H9 (cell line): Measurements from ENCODE around the gene ACAP3. TPM values are rescaled to one million over a fixed set of nuclear protein-coding genes. Genes with fewer than 3 reads are reported as not detected.

Experiments used
- DNase-seq: peaks from one replicate; pipeline ENCODE4 v3.0.0-alpha.2; 2017
- H2AFZ ChIP-seq: one replicate; pipeline ENCODE4 v1.6.1; 2013; ENCODE audit warnings: mild to moderate bottlenecking, low read length, control low read depth, moderate library complexity
- H2AK5ac ChIP-seq: 2 replicates; pipeline ENCODE4 v1.6.1; 2013; ENCODE audit warnings: low read length, control low read depth, mixed read lengths; ENCODE audit not compliant: insufficient read length
- H2BK120ac ChIP-seq: one replicate; pipeline ENCODE4 v1.6.1; 2013; ENCODE audit warnings: low read depth, mild to moderate bottlenecking, low read length, control low read depth, inconsistent platforms; ENCODE audit not compliant: poor library complexity, severe bottlenecking
- H2BK12ac ChIP-seq: 2 replicates; pipeline ENCODE4 v1.6.1; 2013; ENCODE audit warnings: low read length, control low read depth, mixed read lengths, low read depth; ENCODE audit not compliant: insufficient read length
- H2BK15ac ChIP-seq: 2 replicates; pipeline ENCODE4 v1.6.1; 2013; ENCODE audit warnings: low read depth, low read length, control low read depth
- H2BK20ac ChIP-seq: one replicate; pipeline ENCODE4 v1.6.1; 2013; ENCODE audit warnings: low read depth, mild to moderate bottlenecking, low read length, control low read depth, inconsistent platforms; ENCODE audit not compliant: poor library complexity, severe bottlenecking
- H2BK5ac ChIP-seq: 2 replicates; pipeline ENCODE4 v1.6.1; 2013; ENCODE audit warnings: low read length, control low read depth, mixed read lengths; ENCODE audit not compliant: insufficient read length
- H3K14ac ChIP-seq: 2 replicates; pipeline ENCODE4 v1.6.1; 2013; ENCODE audit warnings: low read length, control low read depth; ENCODE audit not compliant: insufficient read depth
- H3K18ac ChIP-seq: 2 replicates; pipeline ENCODE4 v1.6.1; 2013; ENCODE audit warnings: low read depth, mild to moderate bottlenecking, mixed read lengths, low read length, control low read depth; ENCODE audit not compliant: insufficient read length
- H3K23ac ChIP-seq: 2 replicates; pipeline ENCODE4 v1.6.1; 2013; ENCODE audit warnings: low read length, control low read depth, mixed read lengths, low read depth; ENCODE audit not compliant: insufficient read length
- H3K23me2 ChIP-seq: 2 replicates; pipeline ENCODE4 v1.6.1; 2013; ENCODE audit warnings: low read depth, mild to moderate bottlenecking, mixed read lengths, low read length, control low read depth; ENCODE audit not compliant: insufficient read length, poor library complexity, severe bottlenecking
- H3K27ac ChIP-seq: 2 replicates; pipeline ENCODE4 v1.5.1; 2013; ENCODE audit warnings: low read length, control low read depth, mixed read lengths, low read depth; ENCODE audit not compliant: insufficient read length
- H3K27me3 ChIP-seq: 2 replicates; pipeline ENCODE4 v1.6.1; 2013; ENCODE audit warnings: low read length, control low read depth, inconsistent platforms; ENCODE audit not compliant: insufficient read depth
- H3K4ac ChIP-seq: 2 replicates; pipeline ENCODE4 v1.6.1; 2013; ENCODE audit warnings: low read depth, mild to moderate bottlenecking, control low read depth, inconsistent platforms, low read length, moderate library complexity
- H3K4me1 ChIP-seq: 2 replicates; pipeline ENCODE4 v1.6.1; 2013; ENCODE audit warnings: low read length, control low read depth, inconsistent platforms; ENCODE audit not compliant: insufficient read depth
- H3K4me2 ChIP-seq: 2 replicates; pipeline ENCODE4 v1.6.1; 2013; ENCODE audit warnings: low read length, control low read depth, mixed read lengths; ENCODE audit not compliant: insufficient read length, insufficient read depth
- H3K56ac ChIP-seq: 2 replicates; pipeline ENCODE4 v1.6.1; 2013; ENCODE audit warnings: low read depth, mild to moderate bottlenecking, mixed read lengths, low read length, control low read depth; ENCODE audit not compliant: insufficient read length
- H3K79me1 ChIP-seq: 2 replicates; pipeline ENCODE4 v1.6.1; 2013; ENCODE audit warnings: low read depth, mild to moderate bottlenecking, moderate library complexity, low read length, control low read depth, inconsistent platforms; ENCODE audit not compliant: insufficient read depth, poor library complexity, severe bottlenecking
- H3K79me2 ChIP-seq: 2 replicates; pipeline ENCODE4 v1.6.1; 2013; ENCODE audit warnings: low read length, control low read depth, inconsistent platforms; ENCODE audit not compliant: insufficient read depth
- H3K9ac ChIP-seq: 2 replicates; pipeline ENCODE4 v1.6.1; 2013; ENCODE audit warnings: low read length, control low read depth, mixed read lengths; ENCODE audit not compliant: insufficient read length; ENCODE audit errors: extremely low read depth
- H3K9me3 ChIP-seq: one replicate; pipeline ENCODE4 v1.6.1; 2013; ENCODE audit warnings: low read depth, low read length, inconsistent platforms; ENCODE audit not compliant: control insufficient read depth
- H3T11ph ChIP-seq: one replicate; pipeline ENCODE4 v1.6.1; 2013; ENCODE audit warnings: mild to moderate bottlenecking, low read length, control low read depth, inconsistent platforms
- H4K20me1 ChIP-seq: one replicate; pipeline ENCODE4 v1.6.1; 2013; ENCODE audit not compliant: control insufficient read depth, insufficient read length, insufficient read depth
- H4K5ac ChIP-seq: 2 replicates; pipeline ENCODE4 v1.6.1; 2013; ENCODE audit warnings: low read depth, mild to moderate bottlenecking, mixed read lengths, low read length, control low read depth; ENCODE audit not compliant: insufficient read length
- H4K8ac ChIP-seq: replicated peaks from 2 replicates; pipeline ENCODE4 v1.6.1; 2013; ENCODE audit warnings: low read length, control low read depth, mixed read lengths, low read depth; ENCODE audit not compliant: insufficient read length
- H4K91ac ChIP-seq: 2 replicates; pipeline ENCODE4 v1.6.1; 2013; ENCODE audit warnings: low read depth, mild to moderate bottlenecking, moderate library complexity, mixed read lengths, low read length, control low read depth; ENCODE audit not compliant: insufficient read length
- H3K27ac Mint-ChIP-seq, 3 experiments: 2 replicates in 2 of 3; 3 replicates in 1 of 3; pipeline ENCODE4 v1.8.0; 2020 to 2021; ENCODE audit warnings: mixed read lengths in 3 of 3, mild to moderate bottlenecking in 1 of 3, moderate library complexity in 1 of 3
- H3K27me3 Mint-ChIP-seq: 2 replicates; pipeline ENCODE4 v1.8.0; 2021; ENCODE audit warnings: low read depth, mild to moderate bottlenecking, moderate library complexity, mixed read lengths
- H3K36me3 Mint-ChIP-seq, 3 experiments: 2 replicates in 2 of 3; 3 replicates in 1 of 3; pipeline ENCODE4 v1.8.0; 2020 to 2021; ENCODE audit warnings: low read depth in 3 of 3, mixed read lengths in 3 of 3; ENCODE audit not compliant: insufficient read depth in 1 of 3
- H3K4me1 Mint-ChIP-seq, 2 experiments: 2 replicates each; pipeline ENCODE4 v1.8.0; 2020; ENCODE audit warnings: mixed read lengths in 2 of 2
- H3K4me3 Mint-ChIP-seq, 2 experiments: 2 replicates in 1 of 2; 3 replicates in 1 of 2; pipeline ENCODE4 v1.8.0; 2020 to 2021; ENCODE audit warnings: mild to moderate bottlenecking in 2 of 2, mixed read lengths in 2 of 2, moderate library complexity in 1 of 2
- H3K9me3 Mint-ChIP-seq, 2 experiments: 2 replicates in 1 of 2; 3 replicates in 1 of 2; pipeline ENCODE4 v1.8.0; 2020; ENCODE audit warnings: mild to moderate bottlenecking in 2 of 2, mixed read lengths in 2 of 2, moderate library complexity in 1 of 2
- CTCF ChIP-seq: fragments of 200-600 bp; sonication (generic); conservative IDR thresholded peaks from 3 replicates; pipeline ENCODE4 v1.8.0; 2021; ENCODE audit warnings: antibody characterized with exemption, mild to moderate bottlenecking
- WGBS: extraction: QIAGEN DNeasy Blood & Tissue Kit; methylation state at CpG from one replicate; pipeline ENCODE4 v1.1.7; 2013; ENCODE audit warnings: missing lambda C conversion rate, low lambda C conversion rate, mixed read lengths; ENCODE audit not compliant: insufficient read length; ENCODE audit errors: extremely low coverage; 5-methylcytosine and 5-hydroxymethylcytosine counted together
- total RNA-seq: library from RNA; stranded (reverse); gene quantifications from 2 replicates; pipeline ENCODE4 v1.2.1, GENCODE V29; 2021

The ACAP3 gene
- total RNA-seq, 1 experiment from 2014 or later: 41.4 TPM

- no peak overlapping the region for H3T11ph ChIP-seq
- H3K23ac ChIP-seq: no peak overlapping the region
- no peaks in the 10 kb centered on the region for H3K23me2 ChIP-seq
- no peak overlapping the region for H2BK5ac ChIP-seq
- H3K79me1 ChIP-seq: no peaks in the 10 kb centered on the region
- H3K27ac ChIP-seq: no peak overlapping the region
- 0 out of 4 replicates have a peak, but pooled peaks cover 0 to 5% of the 10 kb centered on the region in 2 experiments for H3K4me1 Mint-ChIP-seq
- peaks cover 6% of the 10 kb centered on the region for H3K27me3 Mint-ChIP-seq
- no CpG with 5 or more reads among the region's 21 CpGs for WGBS
- DNase-seq: no peak
- H3K9ac ChIP-seq: no peak overlapping the region
- H3K4ac ChIP-seq: no peak overlapping the region
- no peak overlapping the region for H4K8ac ChIP-seq
- no peaks in the 10 kb centered on the region for H3K79me2 ChIP-seq
- H3K18ac ChIP-seq: no peak overlapping the region
- no peak overlapping the region for H4K91ac ChIP-seq
- no peak overlapping the region for H2BK20ac ChIP-seq
- H3K27ac Mint-ChIP-seq: peak overlapping the region in 1 of 3 experiments; percentile 35; a peak in 1 of 7 replicates
- H2BK15ac ChIP-seq: no peak overlapping the region
- no peaks in the 10 kb centered on the region for H3K36me3 Mint-ChIP-seq
- H2AK5ac ChIP-seq: no peak overlapping the region
- TF ChIP-seq CTCF: no peak
- no peak overlapping the region for H3K56ac ChIP-seq
- no peaks in the 10 kb centered on the region; a peak in 1 of 5 replicates for H3K9me3 Mint-ChIP-seq
- H4K20me1 ChIP-seq: no peaks in the 10 kb centered on the region
- H3K9me3 ChIP-seq: no peaks in the 10 kb centered on the region
- H3K4me3 Mint-ChIP-seq: no peak overlapping the region
- no peaks in the 10 kb centered on the region for H3K27me3 ChIP-seq
- no peak overlapping the region; the same call in 1 of the 2 replicates for H3K14ac ChIP-seq
- H2BK12ac ChIP-seq: no peak overlapping the region
- H2BK120ac ChIP-seq: no peak overlapping the region
- no peaks in the 10 kb centered on the region for H3K4me1 ChIP-seq
- H3K4me2 ChIP-seq: no peak overlapping the region
- H2AFZ ChIP-seq: no peak overlapping the region
- H4K5ac ChIP-seq: no peak overlapping the region
These were observed 26.8 kb downstream of the ACAP3 start for GRCh38 chr1:1280782-1281481.
